A549 treated with Hydrocortisone at 1 μM for 4 hours (cell line): ENCODE measurements around the gene CDC42BPA. TPM values are rescaled to one million over a fixed set of nuclear protein-coding genes. Genes with fewer than 3 reads are reported as not detected.

ENCODE experiments used
- total RNA-seq: library from RNA; stranded (reverse); fragments of 200-300 nt; extraction: Qiagen RNA extraction; gene quantifications from 5 replicates; pipeline ENCODE4 v1.2.3, GENCODE V29; 2022

The CDC42BPA gene
- total RNA-seq, result 8.0 to 13.6 TPM (median 9.4 TPM) in 5 replicates

DNA sequence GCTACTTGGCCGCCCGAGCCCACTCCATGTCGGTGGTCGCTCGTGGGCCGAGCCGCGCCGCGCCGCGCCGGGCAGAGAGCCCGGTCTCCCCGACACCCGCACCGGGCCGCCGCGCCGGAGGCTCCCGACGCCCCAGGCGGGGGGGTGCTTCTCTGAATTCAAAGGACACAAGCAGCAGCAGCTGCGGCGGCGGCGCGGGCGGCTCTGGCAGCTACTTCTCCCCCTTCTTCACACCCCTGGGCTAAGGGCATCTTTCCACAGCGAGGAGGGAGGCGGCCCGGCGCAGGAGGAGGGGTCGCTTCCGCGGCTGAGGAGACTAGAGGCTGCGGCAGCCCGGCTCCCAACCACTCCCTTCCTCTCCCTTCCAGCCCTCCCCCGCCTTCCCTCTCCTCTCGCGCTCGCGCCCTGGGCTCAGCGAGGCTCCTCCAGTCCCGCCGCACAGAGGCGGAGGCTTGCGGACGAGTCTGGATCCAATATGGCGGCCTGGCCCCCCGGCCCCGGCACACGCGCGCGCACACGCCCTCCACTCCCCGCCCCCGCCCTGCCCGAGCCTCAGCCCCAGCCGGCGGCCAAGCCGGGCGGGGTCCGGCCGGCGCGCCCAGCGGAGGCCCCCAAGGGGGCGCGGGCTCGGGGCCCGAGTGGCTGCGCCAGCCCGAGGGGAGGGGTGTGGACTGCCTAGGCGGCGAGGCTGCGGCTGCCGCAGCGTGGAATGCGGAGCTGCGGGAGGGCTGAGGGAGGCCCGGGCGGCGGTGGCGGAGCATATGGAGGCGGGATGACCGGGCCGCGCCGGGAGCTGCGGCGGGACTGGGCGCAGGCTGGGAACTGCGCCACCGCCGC is at the start of gene CDC42BPA:
Gene CDC42BPA, minus strand, starts transcription at position 477 of the 837 bp plus-strand sequence. CDS start 1,310 bp downstream, outside the sequence.

DNA sequence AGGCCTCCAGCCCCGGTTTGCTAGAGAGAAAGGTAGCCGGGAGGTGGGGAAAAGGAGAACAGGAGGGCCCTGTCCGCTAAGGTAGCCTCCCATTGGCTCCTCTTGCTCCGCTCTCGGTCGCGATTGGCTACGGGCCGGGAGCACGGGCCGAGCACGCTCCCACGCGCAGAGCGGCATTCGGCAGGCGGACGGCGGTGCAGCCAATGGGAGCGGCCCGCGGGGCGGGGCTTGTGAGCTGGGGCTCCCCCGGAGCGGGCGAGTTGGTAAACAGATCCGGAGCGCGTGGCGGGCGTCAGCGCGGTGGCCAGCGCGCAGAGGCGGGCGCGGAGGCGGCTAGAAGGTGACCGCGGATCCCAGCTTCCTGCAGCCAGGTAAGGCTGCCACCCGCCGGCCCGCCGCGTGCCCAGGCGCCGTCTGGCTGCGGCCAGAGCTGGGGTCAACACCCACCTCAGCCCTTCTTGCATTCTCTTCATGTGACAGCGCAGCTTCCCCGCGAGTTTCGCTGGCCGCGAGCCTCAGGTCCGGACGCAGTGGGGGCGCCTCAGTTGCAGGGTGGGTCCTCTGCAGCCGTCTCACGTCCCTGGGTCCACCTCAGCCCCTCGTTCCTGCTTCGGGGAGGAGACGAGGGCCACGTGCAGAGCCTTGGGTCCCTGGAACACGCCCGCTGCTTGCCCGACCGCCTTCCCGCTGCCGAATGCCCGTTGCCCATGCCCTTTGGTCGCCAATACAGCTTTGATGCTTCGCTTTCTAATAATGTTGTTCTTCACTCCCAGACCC is 378.1 kb downstream of the CDC42BPA start, which contains the start of gene COQ8A:
Gene COQ8A, plus strand, starts transcription at position 266 of the 777 bp plus-strand sequence. CDS start 21,092 bp downstream, outside the sequence.

Other genes starting within 250 kb of the CDC42BPA start
- gene ZNF678, start 245.1 kb upstream of the CDC42BPA start, total RNA-seq, result 1.2 to 1.8 TPM (median 1.6 TPM) in 5 replicates